GM19397 (cell line): Measurements from ENCODE around the gene SYNE3.

Experiments
- ATAC-seq: cut with Tn5 transposase; IDR thresholded peaks from one replicate; pipeline ENCODE4 v1.9.1; 2021; ENCODE audit warnings: mild to moderate bottlenecking, moderate library complexity; ENCODE audit not compliant: unreplicated experiment

SYNE3 gene

DNA sequence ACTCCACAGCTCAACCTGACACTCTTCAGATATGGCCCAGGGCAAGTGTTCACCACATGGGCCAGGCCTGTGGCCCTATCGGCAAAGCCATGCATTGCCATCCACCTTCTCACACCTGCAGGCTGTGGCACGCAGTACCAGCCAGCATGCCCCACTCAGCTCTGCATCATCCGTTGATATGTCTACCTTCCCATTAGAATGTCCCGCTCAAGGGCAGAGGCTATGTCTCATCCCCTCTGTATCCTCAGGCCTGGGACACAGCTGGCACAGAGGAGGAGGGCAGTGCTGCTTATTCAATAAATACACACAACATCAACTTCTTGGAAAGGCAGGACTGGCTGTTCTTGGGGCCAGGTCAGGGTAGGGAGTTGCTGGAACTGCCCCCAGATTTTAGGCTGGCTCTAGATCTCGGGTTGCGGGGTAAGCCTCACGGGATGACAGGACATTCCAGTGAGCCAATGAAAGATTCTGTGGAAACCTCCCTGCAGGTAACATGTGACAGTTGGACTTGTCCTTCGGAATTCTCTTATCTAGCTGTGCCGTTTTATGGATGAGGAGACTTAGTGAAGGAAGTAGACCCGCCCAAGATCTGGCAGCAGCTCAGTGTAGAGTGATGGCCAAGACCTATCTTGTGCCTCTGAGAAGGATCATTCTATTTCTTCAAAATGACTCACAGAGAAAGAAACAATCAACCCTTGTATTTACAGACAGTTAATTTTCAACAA lies 25.6 kb downstream of the SYNE3 start:
- no peak for ATAC-seq

DNA sequence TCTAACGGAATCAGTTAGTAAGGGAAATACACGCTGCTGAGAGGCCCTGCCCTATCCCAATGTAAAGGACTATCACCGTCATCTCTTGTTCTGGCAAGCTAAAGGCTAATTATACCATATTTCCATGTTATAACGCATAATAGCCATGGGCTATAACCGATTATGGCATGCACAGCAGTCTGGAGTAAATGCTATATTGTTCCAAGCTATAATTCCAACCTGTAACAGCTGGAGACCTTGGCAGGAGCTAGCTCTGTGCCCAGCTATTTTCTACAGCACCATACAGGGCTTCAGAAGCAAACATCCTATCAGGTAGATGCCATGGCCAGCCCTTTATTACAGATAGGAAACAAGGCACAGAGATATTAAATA lies 26.3 kb downstream of the SYNE3 start:
- ATAC-seq: no peak

DNA sequence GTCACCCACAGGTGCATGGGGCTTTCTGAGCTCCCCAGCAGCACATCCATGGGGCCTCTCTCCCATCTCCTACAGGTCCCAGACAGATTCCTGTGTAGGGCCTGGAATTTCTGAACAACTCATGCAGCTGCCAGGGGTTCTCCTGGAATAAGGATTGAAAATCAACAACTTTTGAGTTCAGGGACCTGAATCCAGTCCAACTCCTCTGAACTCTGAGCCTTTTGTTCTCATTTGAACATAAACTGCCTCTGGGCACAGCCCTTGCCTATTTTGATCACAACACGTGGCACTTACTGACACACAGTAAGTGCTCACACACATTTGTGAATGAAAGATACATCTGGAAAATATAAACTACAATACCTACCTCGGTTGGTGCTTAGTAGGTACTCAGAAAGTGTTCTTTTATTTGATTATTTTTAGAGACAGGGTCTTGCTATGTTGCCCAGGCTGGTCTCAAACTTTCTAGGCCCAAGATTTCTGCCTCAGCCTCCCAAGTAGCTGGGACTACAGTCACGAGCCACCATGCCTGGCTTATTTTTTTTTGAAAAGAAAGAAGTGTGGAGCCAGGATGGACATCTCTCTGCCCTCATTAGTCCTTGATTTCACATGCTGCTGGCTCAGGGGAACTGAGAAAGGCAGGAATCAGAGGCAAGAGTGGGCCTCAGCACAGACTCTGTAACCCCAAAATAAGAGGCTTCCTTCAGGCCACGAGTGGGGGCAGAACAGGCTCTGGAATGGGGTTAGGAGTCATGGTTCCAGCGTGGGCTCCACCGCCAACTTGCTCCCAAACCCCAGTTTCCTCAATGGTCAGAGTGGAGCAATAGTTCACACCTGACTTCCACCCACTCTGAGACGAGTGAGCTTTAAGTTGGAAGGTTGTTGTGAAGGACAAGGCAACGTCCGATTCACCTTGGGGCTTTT lies 27.0 kb downstream of the SYNE3 start:
- ATAC-seq: no peak

DNA sequence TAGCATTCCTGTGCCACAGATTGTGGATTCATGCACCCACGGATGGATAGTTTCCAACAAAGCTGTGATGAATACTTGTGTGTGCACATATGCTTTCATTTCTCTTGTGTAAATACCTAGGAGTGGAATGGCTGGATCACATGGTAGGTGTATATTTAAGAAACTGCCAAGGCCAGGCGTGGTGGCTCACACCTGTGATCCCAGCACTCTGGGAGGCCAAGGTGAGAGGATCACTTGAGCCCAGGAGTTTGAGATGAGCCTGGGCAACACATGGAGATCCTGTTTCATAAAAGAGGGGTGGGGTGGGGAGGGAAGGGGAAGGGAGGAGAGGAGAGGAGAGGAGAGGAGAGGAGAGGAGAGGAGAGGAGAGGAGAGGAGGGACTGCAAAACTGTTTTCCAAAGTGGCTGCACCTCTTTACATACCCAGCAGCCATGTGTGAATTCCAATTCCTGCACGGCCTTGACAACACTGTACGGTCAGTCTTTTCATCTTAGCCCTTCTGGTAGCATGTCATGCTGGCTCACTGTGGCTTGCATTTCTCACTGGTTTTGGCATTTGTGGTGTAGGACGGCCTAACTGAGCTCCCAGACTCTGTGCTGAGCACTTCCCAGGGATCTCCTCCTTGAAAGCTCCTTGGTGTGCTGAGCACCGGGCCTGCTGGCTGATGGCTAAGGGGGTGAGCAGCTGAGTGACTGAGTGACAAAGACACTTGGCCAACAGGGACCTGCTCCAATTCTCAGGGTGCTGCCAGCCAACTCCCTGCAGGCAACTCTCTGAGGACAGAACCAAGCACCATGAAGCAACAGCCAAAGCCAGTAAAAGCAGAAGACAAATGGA lies 27.9 kb downstream of the SYNE3 start:
- ATAC-seq: no peak

DNA sequence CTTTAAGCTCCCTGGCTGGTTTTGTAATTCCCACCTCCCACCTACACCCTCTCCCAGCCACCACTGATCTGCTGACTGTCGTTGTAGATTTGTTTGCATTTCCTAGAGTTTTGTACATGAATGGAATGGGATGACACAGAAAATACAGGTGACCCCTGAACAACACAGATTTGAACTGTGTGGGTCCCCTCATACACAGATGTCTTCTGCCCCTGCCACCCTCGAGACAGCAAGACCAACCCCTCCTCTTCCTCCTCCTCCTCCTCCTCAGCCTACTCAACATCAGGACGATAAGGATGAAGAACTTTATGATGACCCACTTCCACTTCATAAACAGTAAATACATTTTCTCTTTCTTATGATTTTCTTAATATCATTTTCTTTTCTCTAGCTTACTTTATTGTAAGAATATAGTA lies 28.8 kb downstream of the SYNE3 start:
- no peak for ATAC-seq

DNA sequence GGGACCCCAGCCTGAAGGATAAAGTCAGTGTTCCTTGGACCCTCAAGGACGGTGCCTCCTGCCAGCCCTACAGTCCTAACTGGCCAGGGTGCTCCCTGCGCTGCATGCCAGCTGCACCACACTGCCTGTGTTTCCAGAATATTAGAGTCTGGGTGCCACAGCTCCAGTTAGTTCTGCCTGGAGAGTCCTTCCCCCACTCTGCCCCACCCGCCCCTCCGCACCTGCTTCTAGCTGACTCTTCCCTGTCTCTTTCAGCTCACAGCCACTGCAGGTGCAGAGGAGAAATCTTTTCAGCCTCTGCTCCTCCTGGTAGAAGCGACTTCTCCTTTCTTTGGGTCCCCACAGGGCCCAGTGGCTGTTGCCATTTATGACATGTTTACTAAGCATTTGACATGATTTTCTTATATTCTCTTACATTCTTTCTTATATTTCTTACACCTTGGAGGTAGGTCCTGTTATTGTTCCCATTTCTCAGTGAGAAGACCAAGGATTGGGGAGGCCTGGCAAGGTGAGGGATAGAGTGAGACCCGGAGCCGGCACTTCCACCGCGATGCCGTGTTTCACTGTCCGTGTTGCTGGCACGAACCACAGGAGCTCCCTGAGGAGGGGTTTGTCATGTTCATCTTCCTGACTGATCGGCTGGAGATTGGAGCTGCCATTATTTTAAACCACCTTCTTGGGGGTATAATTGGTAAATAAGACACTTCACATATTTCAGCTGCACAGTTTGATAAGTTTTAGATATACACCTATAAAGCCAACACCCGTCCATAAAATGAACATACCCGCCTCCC lies 29.4 kb downstream of the SYNE3 start:
- no peak for ATAC-seq

DNA sequence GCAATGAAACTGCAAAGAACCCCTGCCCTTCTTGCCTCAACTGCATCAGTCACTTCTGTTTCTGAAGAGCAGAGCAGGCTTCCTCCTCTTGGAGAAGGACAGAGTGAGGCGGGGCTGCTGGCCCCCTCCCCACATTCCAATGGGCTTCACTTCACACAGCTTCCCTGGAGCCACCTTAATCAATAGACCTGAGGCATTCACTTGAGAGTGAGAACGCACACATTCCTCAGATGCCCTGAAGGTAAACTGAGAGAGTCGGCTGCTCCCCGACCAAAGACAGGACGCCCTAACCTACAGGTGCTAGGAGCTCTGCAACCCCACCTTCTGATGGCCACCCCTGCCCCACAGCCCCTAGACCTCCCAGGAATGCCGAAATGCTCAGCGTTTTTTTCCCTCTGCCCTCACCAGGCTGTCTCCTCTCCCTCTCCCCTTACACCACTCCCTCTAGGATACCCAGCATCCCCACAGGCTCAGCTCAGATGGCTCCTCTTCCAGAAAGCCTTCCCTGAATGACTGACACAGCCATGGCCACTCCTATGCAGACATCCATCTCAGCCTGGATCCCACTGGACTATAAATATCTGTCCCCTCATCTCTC lies 31.1 kb downstream of the SYNE3 start:
- ATAC-seq: no peak

DNA sequence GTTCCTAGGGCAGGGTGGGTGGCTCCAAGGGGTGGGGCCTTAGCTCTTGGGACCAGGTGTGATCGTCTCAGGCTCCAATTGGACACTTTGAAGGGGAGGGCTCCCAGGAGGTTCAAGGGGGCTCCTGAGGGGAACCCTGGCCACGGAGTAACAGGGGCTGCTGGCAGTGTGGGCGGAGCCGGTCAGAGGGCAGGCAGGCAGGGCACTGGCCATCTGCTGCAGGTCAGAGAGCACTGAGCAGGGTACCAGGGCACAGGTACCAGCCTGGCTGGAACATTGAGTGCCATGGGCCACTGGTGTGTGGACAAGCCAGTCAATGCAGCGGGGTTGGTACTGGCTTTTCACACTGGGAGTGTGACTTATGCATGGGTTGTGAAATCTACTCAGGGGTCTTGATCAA lies 32.2 kb downstream of the SYNE3 start:
- ATAC-seq: no peak

DNA sequence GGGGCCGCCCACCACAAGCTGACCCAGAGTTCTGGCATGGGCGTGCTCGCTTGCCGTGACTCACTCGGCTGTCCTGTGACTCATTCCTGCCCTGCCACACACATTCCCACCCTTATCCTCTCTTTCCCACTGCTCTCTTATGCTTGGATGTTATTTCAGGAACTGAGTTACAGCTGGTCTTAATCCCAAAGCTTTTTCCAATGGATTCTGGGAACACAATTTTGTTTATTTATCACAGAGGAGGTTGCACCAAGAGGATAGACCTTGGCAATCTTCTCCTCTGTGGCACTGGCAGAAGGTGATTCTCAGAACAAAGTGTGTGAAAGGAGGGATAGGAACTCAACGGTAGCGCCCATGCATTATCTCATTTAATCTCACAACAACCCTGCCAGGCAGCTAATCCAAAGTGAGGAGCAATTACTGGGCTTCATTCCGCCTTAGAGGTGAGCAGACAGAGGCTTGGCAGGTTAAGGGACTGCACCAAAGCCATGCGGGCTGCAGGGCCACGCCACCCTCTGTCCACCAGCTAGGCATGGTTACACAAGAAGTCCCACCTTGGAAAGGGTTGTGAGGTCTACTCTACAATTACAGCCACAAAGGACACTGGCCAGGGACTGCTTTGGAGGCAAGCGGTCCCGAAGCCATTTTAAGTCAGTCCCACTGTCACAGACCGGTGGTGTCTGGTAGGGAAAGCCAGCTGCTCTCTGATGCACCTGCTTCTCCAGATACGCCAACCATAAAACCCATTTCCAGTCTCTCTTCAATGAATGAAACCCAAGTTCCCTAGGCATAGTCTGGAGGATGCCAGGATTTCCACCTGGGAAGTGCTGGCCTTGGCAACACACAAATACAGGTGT lies 32.9 kb downstream of the SYNE3 start:
- no peak for ATAC-seq

DNA sequence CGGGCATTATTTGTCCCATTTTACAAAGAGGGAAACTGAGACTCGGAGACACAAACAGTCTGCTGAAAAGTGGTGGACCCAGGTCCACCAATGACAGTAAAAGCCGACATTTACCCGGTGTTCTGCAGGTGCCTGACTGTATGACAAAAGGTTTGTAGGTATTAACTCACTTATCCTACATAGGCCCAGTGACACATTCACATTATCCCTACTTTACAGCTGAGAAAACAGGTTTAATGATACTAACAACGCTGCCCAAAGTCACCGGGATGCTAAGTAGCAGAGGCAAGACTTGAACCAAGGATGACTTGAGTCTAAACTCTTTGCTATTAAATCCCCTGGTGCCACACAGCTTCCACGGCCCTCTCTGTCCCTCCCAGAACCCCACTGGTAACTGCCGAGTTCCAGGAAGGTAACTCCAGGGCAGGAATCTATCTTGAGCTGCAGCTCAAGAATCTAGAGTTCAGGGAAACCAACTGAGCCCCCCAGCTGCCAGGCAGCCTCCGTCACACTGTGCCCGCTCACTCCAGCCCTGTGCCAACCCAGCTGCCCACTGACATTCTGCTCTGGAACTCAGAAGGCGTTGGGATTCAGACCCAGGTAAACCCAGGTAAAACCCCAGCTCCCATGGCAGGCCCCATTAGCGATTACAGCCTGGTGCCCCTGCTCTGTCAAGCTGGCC lies 33.7 kb downstream of the SYNE3 start:
- ATAC-seq: no peak

DNA sequence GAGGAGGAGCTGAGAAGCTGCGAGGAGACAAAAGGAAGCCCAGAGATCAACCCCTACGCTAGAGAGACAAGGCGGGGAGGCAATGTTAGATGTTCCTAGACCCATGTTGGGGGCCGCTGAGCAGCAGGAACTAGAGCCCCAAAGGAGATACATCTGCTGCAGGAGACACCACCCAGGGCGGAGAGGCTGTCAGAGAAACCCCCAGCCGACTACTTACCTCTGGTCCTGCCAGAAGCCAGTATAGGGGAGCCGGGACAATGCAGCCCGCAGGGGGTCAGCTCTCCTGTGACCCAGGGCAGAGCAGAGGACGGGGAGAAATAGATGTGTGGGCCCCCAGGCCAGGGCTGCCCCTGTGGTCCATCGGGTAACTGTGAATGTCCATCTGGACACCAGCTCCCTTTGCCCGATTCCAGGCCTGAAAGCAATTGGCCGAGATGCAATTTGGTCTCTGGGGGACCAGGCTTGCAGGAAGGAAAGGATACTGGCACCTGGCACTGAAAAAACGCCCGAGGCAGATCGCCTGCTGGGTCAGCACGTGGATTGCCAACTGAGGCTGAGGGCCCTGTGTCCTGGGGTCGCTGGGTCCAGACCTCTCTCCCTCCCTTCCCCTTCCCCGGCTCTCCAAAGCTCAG lies 34.9 kb downstream of the SYNE3 start:
- no peak for ATAC-seq

DNA sequence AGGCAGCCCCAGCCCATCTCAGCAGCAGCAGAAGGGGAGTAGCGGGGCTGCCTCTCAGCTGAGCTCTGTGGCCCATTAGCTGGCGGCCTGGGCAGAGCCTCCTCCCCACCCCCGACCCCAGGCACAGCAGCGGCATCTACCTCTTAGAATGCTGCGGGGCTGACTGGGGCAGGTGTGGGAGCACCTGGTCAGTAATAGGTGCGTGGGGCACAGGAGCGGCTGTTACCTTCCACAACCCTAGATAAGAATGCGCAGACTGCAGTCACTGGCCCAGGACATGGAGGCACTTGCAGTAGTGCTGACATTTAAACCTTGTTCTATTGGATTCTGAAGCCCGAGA lies 35.6 kb downstream of the SYNE3 start:
- ATAC-seq: no peak

DNA sequence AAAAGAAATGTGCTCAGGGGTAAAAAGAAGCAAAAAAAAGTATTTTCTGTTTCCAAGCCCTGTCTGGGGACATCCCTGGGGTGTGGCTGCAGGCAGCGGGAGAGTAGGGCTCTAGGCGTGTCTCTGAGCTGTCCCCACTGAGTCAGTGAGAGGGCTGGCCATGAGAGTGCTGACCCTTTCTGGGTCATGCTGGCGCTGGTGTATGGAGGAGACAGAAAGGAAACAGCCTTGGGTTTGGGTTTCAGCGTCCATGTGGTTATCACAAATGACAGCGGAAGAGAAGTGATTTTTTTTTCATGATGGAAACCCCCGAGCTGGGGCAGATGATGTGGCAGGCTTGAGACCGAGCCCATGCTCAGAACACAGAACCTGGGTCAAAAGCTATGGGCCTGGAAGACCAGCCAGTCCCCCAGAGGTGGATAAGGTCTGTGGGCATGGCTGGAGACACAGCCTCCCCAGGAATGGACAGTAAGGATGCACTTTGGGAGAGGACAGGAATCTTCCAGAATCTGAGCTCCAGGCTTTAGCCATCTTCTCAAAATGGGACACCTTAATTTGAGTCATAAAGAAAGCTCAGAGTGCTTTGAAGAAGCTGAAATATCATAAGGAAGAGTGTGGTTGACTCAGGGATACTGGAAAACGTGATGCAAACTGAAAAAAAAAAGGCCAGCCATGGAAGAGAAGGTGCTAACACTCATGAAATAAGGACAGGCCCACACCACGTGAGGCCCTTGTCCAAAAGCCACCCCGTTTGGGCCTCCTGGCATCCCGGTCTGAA lies 36.2 kb downstream of the SYNE3 start:
- ATAC-seq: no peak

DNA sequence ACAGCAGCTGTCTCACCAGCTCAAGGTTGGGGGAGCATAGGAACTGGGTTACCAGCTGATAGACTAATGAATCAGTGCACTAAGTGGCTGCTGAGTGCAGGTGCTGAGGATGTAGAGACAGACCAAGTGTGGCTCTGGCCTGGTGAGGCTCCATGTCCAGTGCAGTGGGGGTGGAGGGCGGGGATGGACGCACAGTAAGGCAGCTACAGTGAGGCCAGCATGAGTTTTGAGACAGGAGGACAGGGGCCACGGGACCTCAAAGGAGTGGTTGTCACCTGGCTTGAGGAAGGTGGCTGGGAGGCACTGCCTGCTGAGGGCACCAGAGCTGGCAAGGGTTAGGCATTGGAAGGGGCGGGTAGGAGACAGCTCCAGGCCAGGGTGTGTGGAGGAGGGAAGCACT lies 37.0 kb downstream of the SYNE3 start:
- ATAC-seq: no peak

DNA sequence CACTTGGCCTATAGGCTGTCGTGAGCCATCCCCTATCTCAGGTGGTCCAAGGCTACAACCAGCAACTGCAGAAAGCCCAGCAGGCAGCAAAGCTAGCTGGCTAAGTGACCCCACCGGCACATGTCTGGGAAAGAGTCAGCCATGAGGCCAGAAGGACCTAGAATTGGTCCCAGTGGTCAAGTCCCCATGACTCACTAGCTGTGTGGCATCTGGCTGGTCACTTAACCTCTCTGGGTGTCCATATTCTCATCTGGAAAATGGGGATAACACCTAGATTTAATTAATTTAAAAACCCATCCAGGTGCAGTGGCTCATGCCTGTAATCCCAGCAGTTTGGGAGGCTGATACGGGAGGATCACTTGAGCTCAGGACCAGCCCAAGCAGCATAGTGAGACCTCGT lies 37.6 kb downstream of the SYNE3 start:
- no peak for ATAC-seq

DNA sequence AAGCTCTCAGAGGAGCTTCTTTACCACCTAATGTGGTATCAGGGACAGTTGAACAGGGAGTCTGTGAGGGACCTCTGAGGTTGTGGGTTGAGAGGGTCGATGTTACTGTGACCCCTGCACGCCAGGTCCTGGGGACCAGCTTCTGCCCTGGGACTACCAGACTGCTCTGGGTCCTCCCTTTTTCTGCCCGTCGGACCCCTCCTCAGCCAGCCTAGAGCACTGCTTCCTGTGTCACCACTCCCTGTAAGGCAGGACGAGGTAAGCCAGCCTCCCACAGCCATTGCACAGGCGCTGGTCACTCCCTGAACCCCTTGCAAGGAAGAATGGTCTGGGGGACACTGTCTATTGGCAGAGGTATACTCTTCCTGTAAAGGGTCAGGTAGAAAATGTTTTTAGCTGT lies 38.1 kb downstream of the SYNE3 start:
- no peak for ATAC-seq

DNA sequence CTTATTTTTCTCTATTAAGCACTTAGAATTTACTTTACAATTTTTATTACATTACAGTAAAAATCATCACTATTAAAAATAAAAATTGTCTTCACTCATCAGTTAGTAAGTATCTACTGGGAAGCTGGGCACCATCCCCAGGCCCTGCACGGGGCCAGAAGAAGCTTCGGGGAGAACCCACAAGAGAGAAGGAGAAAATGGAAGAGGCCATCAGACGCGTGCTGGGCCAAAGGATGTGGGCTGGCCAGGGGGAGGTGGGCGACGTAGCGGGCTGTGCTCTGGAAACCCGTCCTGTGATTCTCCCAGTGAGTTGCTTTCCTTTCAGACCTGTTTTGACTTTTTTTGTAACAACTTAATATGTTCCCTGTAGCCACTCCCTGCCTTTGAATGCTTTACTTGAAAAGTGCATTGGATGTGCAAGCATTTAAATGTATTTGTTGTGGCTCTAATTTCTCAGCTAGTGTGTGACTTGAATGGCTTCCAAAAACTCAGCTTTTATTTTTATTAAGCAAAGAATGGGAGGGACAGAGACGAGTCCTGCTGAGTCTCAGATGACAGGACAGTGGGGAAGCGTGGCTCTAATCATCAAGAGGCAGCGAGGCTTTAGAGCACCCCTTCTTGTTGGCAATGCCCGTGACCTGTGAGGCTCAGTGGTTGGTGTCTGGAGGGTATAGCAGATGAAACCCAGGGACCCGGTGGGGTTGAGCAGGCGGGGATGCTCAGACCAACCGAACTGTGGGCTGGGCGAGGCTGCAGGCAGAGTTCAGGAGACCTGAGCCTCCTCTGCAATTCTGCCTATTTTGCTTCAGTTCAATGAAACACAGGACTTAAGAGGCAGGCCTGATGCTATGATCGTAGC lies 38.8 kb downstream of the SYNE3 start:
- no peak for ATAC-seq
